H9 (cell line): ENCODE results near the gene KIF6. TPM values are rescaled to one million over a fixed set of nuclear protein-coding genes. Genes with fewer than 3 reads are reported as not detected.

Source experiments
- DNase-seq: peaks from one replicate; pipeline ENCODE4 v3.0.0-alpha.2; 2017
- H2AFZ ChIP-seq: one replicate; pipeline ENCODE4 v1.6.1; 2013; ENCODE audit warnings: mild to moderate bottlenecking, low read length, control low read depth, moderate library complexity
- H2AK5ac ChIP-seq: 2 replicates; pipeline ENCODE4 v1.6.1; 2013; ENCODE audit warnings: low read length, control low read depth, mixed read lengths; ENCODE audit not compliant: insufficient read length
- H2BK120ac ChIP-seq: one replicate; pipeline ENCODE4 v1.6.1; 2013; ENCODE audit warnings: low read depth, mild to moderate bottlenecking, low read length, control low read depth, inconsistent platforms; ENCODE audit not compliant: poor library complexity, severe bottlenecking
- H2BK12ac ChIP-seq: 2 replicates; pipeline ENCODE4 v1.6.1; 2013; ENCODE audit warnings: low read length, control low read depth, mixed read lengths, low read depth; ENCODE audit not compliant: insufficient read length
- H2BK15ac ChIP-seq: 2 replicates; pipeline ENCODE4 v1.6.1; 2013; ENCODE audit warnings: low read depth, low read length, control low read depth
- H2BK20ac ChIP-seq: one replicate; pipeline ENCODE4 v1.6.1; 2013; ENCODE audit warnings: low read depth, mild to moderate bottlenecking, low read length, control low read depth, inconsistent platforms; ENCODE audit not compliant: poor library complexity, severe bottlenecking
- H2BK5ac ChIP-seq: 2 replicates; pipeline ENCODE4 v1.6.1; 2013; ENCODE audit warnings: low read length, control low read depth, mixed read lengths; ENCODE audit not compliant: insufficient read length
- H3K14ac ChIP-seq: 2 replicates; pipeline ENCODE4 v1.6.1; 2013; ENCODE audit warnings: low read length, control low read depth; ENCODE audit not compliant: insufficient read depth
- H3K18ac ChIP-seq: 2 replicates; pipeline ENCODE4 v1.6.1; 2013; ENCODE audit warnings: low read depth, mild to moderate bottlenecking, mixed read lengths, low read length, control low read depth; ENCODE audit not compliant: insufficient read length
- H3K23ac ChIP-seq: 2 replicates; pipeline ENCODE4 v1.6.1; 2013; ENCODE audit warnings: low read length, control low read depth, mixed read lengths, low read depth; ENCODE audit not compliant: insufficient read length
- H3K23me2 ChIP-seq: 2 replicates; pipeline ENCODE4 v1.6.1; 2013; ENCODE audit warnings: low read depth, mild to moderate bottlenecking, mixed read lengths, low read length, control low read depth; ENCODE audit not compliant: insufficient read length, poor library complexity, severe bottlenecking
- H3K27ac ChIP-seq: 2 replicates; pipeline ENCODE4 v1.5.1; 2013; ENCODE audit warnings: low read length, control low read depth, mixed read lengths, low read depth; ENCODE audit not compliant: insufficient read length
- H3K27me3 ChIP-seq: 2 replicates; pipeline ENCODE4 v1.6.1; 2013; ENCODE audit warnings: low read length, control low read depth, inconsistent platforms; ENCODE audit not compliant: insufficient read depth
- H3K4ac ChIP-seq: 2 replicates; pipeline ENCODE4 v1.6.1; 2013; ENCODE audit warnings: low read depth, mild to moderate bottlenecking, control low read depth, inconsistent platforms, low read length, moderate library complexity
- H3K4me1 ChIP-seq: 2 replicates; pipeline ENCODE4 v1.6.1; 2013; ENCODE audit warnings: low read length, control low read depth, inconsistent platforms; ENCODE audit not compliant: insufficient read depth
- H3K4me2 ChIP-seq: 2 replicates; pipeline ENCODE4 v1.6.1; 2013; ENCODE audit warnings: low read length, control low read depth, mixed read lengths; ENCODE audit not compliant: insufficient read length, insufficient read depth
- H3K56ac ChIP-seq: 2 replicates; pipeline ENCODE4 v1.6.1; 2013; ENCODE audit warnings: low read depth, mild to moderate bottlenecking, mixed read lengths, low read length, control low read depth; ENCODE audit not compliant: insufficient read length
- H3K79me1 ChIP-seq: 2 replicates; pipeline ENCODE4 v1.6.1; 2013; ENCODE audit warnings: low read depth, mild to moderate bottlenecking, moderate library complexity, low read length, control low read depth, inconsistent platforms; ENCODE audit not compliant: insufficient read depth, poor library complexity, severe bottlenecking
- H3K79me2 ChIP-seq: 2 replicates; pipeline ENCODE4 v1.6.1; 2013; ENCODE audit warnings: low read length, control low read depth, inconsistent platforms; ENCODE audit not compliant: insufficient read depth
- H3K9ac ChIP-seq: 2 replicates; pipeline ENCODE4 v1.6.1; 2013; ENCODE audit warnings: low read length, control low read depth, mixed read lengths; ENCODE audit not compliant: insufficient read length; ENCODE audit errors: extremely low read depth
- H3K9me3 ChIP-seq: one replicate; pipeline ENCODE4 v1.6.1; 2013; ENCODE audit warnings: low read depth, low read length, inconsistent platforms; ENCODE audit not compliant: control insufficient read depth
- H3T11ph ChIP-seq: one replicate; pipeline ENCODE4 v1.6.1; 2013; ENCODE audit warnings: mild to moderate bottlenecking, low read length, control low read depth, inconsistent platforms
- H4K20me1 ChIP-seq: one replicate; pipeline ENCODE4 v1.6.1; 2013; ENCODE audit not compliant: control insufficient read depth, insufficient read length, insufficient read depth
- H4K5ac ChIP-seq: 2 replicates; pipeline ENCODE4 v1.6.1; 2013; ENCODE audit warnings: low read depth, mild to moderate bottlenecking, mixed read lengths, low read length, control low read depth; ENCODE audit not compliant: insufficient read length
- H4K8ac ChIP-seq: replicated peaks from 2 replicates; pipeline ENCODE4 v1.6.1; 2013; ENCODE audit warnings: low read length, control low read depth, mixed read lengths, low read depth; ENCODE audit not compliant: insufficient read length
- H4K91ac ChIP-seq: 2 replicates; pipeline ENCODE4 v1.6.1; 2013; ENCODE audit warnings: low read depth, mild to moderate bottlenecking, moderate library complexity, mixed read lengths, low read length, control low read depth; ENCODE audit not compliant: insufficient read length
- H3K27ac Mint-ChIP-seq, 3 experiments: 2 replicates in 2 of 3; 3 replicates in 1 of 3; pipeline ENCODE4 v1.8.0; 2020 to 2021; ENCODE audit warnings: mixed read lengths in 3 of 3, mild to moderate bottlenecking in 1 of 3, moderate library complexity in 1 of 3
- H3K27me3 Mint-ChIP-seq: 2 replicates; pipeline ENCODE4 v1.8.0; 2021; ENCODE audit warnings: low read depth, mild to moderate bottlenecking, moderate library complexity, mixed read lengths
- H3K36me3 Mint-ChIP-seq, 3 experiments: 2 replicates in 2 of 3; 3 replicates in 1 of 3; pipeline ENCODE4 v1.8.0; 2020 to 2021; ENCODE audit warnings: low read depth in 3 of 3, mixed read lengths in 3 of 3; ENCODE audit not compliant: insufficient read depth in 1 of 3
- H3K4me1 Mint-ChIP-seq, 2 experiments: 2 replicates each; pipeline ENCODE4 v1.8.0; 2020; ENCODE audit warnings: mixed read lengths in 2 of 2
- H3K4me3 Mint-ChIP-seq, 2 experiments: 2 replicates in 1 of 2; 3 replicates in 1 of 2; pipeline ENCODE4 v1.8.0; 2020 to 2021; ENCODE audit warnings: mild to moderate bottlenecking in 2 of 2, mixed read lengths in 2 of 2, moderate library complexity in 1 of 2
- H3K9me3 Mint-ChIP-seq, 2 experiments: 2 replicates in 1 of 2; 3 replicates in 1 of 2; pipeline ENCODE4 v1.8.0; 2020; ENCODE audit warnings: mild to moderate bottlenecking in 2 of 2, mixed read lengths in 2 of 2, moderate library complexity in 1 of 2
- CTCF ChIP-seq: fragments of 200-600 bp; sonication (generic); conservative IDR thresholded peaks from 3 replicates; pipeline ENCODE4 v1.8.0; 2021; ENCODE audit warnings: antibody characterized with exemption, mild to moderate bottlenecking
- WGBS: extraction: QIAGEN DNeasy Blood & Tissue Kit; methylation state at CpG from one replicate; pipeline ENCODE4 v1.1.7; 2013; ENCODE audit warnings: missing lambda C conversion rate, low lambda C conversion rate, mixed read lengths; ENCODE audit not compliant: insufficient read length; ENCODE audit errors: extremely low coverage; 5-methylcytosine and 5-hydroxymethylcytosine counted together
- total RNA-seq: library from RNA; stranded (reverse); gene quantifications from 2 replicates; pipeline ENCODE4 v1.2.1, GENCODE V29; 2021

The KIF6 gene
- total RNA-seq, 1 experiment from 2014 or later, result 0.63 TPM

GRCh38 chr6:39593646-39594045 is 131.6 kb downstream of the KIF6 start:
- Histone ChIP-seq H2BK20ac (no peak overlapping the region), H3K14ac (no peak overlapping the region), H3K27ac (no peak overlapping the region), H4K91ac (no peak overlapping the region), H3K4me1 (peaks cover 3% of the 10 kb centered on the region; the same call in 1 of the 2 replicates), H3K9me3 (no peaks in the 10 kb centered on the region), H3K79me2 (no peaks in the 10 kb centered on the region), H3K79me1 (no peaks in the 10 kb centered on the region), H2AFZ (no peak overlapping the region), H3K27me3 (no peaks in the 10 kb centered on the region), H2BK12ac (no peak overlapping the region), H3K23me2 (no peaks in the 10 kb centered on the region), H2BK5ac (no peak overlapping the region), H2AK5ac (no peak overlapping the region), H3K9ac (no peak overlapping the region), H3T11ph (no peak overlapping the region), H4K5ac (no peak overlapping the region), H4K20me1 (no peaks in the 10 kb centered on the region), H2BK120ac (no peak overlapping the region), H3K4me2 (no peak overlapping the region), H3K23ac (no peak overlapping the region), H3K56ac (no peak overlapping the region), H3K18ac (no peak overlapping the region), H3K4ac (no peak overlapping the region), H2BK15ac (no peak overlapping the region), H4K8ac (no peak overlapping the region)
- no CpG with 5 or more reads among the region's 2 CpGs for WGBS
- peaks cover 11% of the 10 kb centered on the region in 2 experiments for H3K4me1 Mint-ChIP-seq
- H3K4me3 Mint-ChIP-seq, result no peak overlapping the region
- peaks cover 0 to 2% of the 10 kb centered on the region in 2 experiments; a peak in 1 of 5 replicates for H3K9me3 Mint-ChIP-seq
- peaks cover 5% of the 10 kb centered on the region for H3K27me3 Mint-ChIP-seq
- DNase-seq, result no peak
- no peaks in the 10 kb centered on the region for H3K36me3 Mint-ChIP-seq
- TF ChIP-seq CTCF, result no peak
- H3K27ac Mint-ChIP-seq, result no peak overlapping the region
